ENCODE data around the gene SPIRE2. TPM values are rescaled to one million over a fixed set of nuclear protein-coding genes. Genes with fewer than 3 reads are reported as not detected.

Gene SPIRE2
- total and polyA plus RNA-seq, 9 of the 15 experiments (the other 6 are each of a cell fraction or from before 2014, with no cell fraction given), result 0.70 to 7.5 (median 4.6) TPM

DNA sequence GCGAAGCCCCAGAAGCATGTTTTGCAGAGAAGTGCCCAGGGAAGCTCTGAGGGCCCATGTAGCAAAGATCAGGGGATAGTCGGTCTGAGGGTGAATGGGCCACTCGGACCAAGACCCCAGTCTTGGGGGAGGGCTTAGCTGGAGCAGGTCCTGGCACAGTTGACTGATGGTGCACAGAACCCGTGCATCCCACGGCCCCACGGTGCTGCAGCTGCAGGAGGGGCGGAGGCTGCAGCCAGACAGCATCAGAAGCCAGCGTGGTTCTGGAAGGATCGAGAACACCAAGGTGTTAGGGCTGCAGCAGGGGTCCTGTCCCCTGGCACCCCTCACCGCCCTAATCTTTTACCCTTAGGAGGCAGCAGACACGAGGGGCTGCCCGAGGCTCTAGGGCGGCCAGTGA is 83.9 kb downstream of the SPIRE2 start (continued):
- TF ChIP-seq, protein P1, sequence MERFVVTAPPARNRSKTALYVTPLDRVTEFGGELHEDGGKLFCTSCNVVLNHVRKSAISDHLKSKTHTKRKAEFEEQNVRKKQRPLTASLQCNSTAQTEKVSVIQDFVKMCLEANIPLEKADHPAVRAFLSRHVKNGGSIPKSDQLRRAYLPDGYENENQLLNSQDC (CRISPR knock-in tag; IDR thresholded peaks at IDR 0.05), result no peak
- TF ChIP-seq POLR2A (conservative IDR thresholded peaks at IDR 0.05) (peak; percentile 27), C11orf30 (IDR thresholded peaks at IDR 0.05; ENCODE audit: low read depth) (no peak)

DNA sequence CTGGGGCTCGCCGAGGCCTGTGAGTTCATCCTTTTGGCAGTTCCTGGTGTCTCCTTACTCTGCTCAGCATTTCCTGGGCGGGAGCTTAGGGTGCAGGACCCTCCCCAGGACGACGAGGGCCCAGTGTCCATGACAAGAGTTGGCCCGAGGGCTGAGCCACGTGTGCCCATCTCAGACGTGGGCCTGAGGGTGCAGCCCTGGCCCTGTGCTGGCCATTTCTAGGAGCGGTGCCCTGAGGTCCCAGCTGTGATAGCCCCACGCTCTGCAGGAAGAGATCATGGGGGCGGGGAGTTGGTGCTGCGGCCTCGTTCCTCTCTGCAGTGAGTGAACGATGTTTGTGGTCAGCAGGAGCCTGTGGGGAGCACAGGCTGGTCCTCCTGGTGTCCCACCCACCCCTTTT is 84.4 kb downstream of the SPIRE2 start:
- no peak for ATAC-seq
- Histone ChIP-seq H3K36me3 (ENCODE audit: control insufficient read depth, insufficient read depth, low read length) (peaks cover 44% of the 10 kb centered on the region; the same call in 2 of the 3 replicates), H3K79me2 (ENCODE audit: control insufficient read depth, insufficient read depth, low read length) (no peaks in the 10 kb centered on the region), H3K4me2 (ENCODE audit: insufficient read depth, low read length) (no peak overlapping the region), H3K9ac (ENCODE audit: insufficient read depth in 1 of 2, low read depth in 2 of 2, low read length in 2 of 2) (no peak overlapping the region), H3K9me1 (ENCODE audit: control insufficient read depth, insufficient read depth, low read length) (no peaks in the 10 kb centered on the region), H4K20me1 (replicated peaks; ENCODE audit: control insufficient read depth, insufficient read depth, low read length) (no peaks in the 10 kb centered on the region), H3K4me1 (replicated peaks in 1 of 2; ENCODE audit: control insufficient read depth in 2 of 2, insufficient read depth in 2 of 2, low read length in 2 of 2) (peaks cover 4 to 48% of the 10 kb centered on the region in 2 experiments), H3K4me3 (no peak overlapping the region), H2AFZ (ENCODE audit: low read depth, low read length) (no peak overlapping the region), H3K9me3 (replicated peaks; ENCODE audit: control insufficient read depth, insufficient read depth, low read depth, low read length) (no peaks in the 10 kb centered on the region), H3K27ac (ENCODE audit: extremely low read depth, low read depth, low read length) (no peak overlapping the region), H3K27me3 (ENCODE audit: control insufficient read depth in 2 of 2, insufficient read depth in 2 of 2, low read length in 2 of 2) (no peaks in the 10 kb centered on the region)
- no TSS peak for BruUV-seq (replicated peaks)
- intact Hi-C loops (cut with micrococcal nuclease), result loop anchor here (5.0 kb wide), 1 partner anchor 210 kb away; the partner anchor contains the start of gene SPATA2L
- TF ChIP-seq, protein P2, sequence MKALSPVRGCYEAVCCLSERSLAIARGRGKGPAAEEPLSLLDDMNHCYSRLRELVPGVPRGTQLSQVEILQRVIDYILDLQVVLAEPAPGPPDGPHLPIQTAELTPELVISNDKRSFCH (CRISPR knock-in tag; IDR thresholded peaks at IDR 0.05), result no peak
- TF ChIP-seq, protein P2 (tag; IDR thresholded peaks at IDR 0.05), result no peak
- 0 out of 2 replicates have a peak, but pooled peaks have one; percentile 5 for TF ChIP-seq POLR2A (conservative IDR thresholded peaks at IDR 0.05)
- TF ChIP-seq POLR2G (IDR thresholded peaks at IDR 0.05; ENCODE audit: low read depth, low read length), result peak; percentile 50; the same call in 1 of the 2 replicates
- 89% methylated on average over 8 of the region's 14 CpGs for WGBS (ENCODE audit: insufficient coverage, low coverage, missing lambda C conversion rate)
- DNase-seq (ENCODE audit: extremely low read depth in 1 of 4, low spot score in 3 of 4), result no peak
- no peak for FAIRE-seq
- in situ Hi-C loops (cut with MboI), result no loop called here
- ChIA-PET POLR2A (interaction anchor here (0.8 to 4.2 kb wide), 3 partner anchors 10 to 207 kb away, joined by 3 to 19 read pairs (median 3); partner anchors contain the start of gene TUBB3), CTCF (ENCODE audit: low intra/inter-chr PET ratio) (no interaction called here)

All from K562 (cell line).